Stimulated activated CD4-positive, alpha-beta T cell treated with anti-CD3 and anti-CD28 coated beads, Interleukin-12 subunit alpha, Interleukin-12 subunit beta, amount 100 ng/mL, for 4 hours (primary cell): ENCODE results near the gene ARHGAP15.

ENCODE experiments used
- DNase-seq: peaks from one replicate; pipeline ENCODE4 v3.0.0-alpha.2; 2020

The ARHGAP15 gene

GRCh38 chr2:143702931-143703330, 573.7 kb downstream of the ARHGAP15 start:
- DNase-seq, result no peak

DNA sequence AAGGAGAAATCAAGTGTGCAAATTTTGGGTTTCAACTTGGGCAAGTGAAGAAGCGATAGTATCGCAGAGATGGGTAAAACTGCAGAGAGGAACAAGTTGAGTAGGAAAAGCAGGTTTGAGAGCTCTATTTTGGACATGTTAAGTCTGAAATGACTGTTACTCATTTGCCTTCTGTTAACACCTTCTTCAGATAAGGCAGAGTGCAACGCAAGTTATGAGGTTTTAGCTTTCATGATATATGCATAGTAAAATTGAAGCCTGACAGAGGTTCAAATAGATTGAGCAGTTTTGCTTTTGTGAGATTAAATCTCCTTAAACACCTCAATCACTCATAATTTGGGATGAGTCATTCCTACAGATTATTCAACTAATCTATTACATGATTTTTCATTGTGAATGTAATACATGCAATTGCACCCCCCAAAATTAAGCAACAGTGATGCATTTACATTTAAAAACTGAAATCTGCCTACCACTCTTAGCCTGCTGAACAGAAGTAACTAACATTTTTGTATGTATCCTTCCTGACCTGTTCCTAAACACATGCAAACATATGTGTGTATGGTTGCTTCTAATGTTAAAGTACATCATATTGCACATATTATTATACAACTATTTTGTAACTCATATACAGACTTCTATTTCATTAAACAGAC, 575.4 kb downstream of the ARHGAP15 start:
- DNase-seq, result no peak

DNA sequence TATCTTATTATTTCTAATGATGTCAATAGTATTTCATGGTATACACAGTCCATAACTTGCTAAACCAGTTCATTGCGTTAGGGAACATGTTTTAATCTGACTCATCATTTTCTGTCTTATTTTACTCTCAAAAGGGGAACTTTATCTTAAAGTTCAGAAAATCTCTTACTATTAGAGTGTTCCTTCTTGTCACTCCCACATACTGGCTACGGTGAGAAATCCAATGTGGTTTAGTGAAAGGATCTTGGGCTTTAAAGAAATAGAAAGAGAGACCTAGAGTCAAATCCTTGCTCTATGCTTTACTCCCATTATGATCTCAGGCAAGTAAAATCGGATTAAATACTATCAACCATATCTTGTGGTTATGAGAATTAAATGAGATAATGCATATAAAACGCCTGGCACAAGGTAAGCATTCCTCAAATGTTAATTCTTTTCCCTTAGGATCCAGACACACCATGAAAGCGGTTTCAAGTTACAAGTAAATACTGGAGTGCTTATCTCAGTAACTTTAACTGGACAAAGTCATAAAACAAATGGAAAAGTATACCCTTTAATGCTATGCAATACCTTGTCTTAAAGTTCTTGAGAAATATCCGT, 576.0 kb downstream of the ARHGAP15 start:
- no peak for DNase-seq

- DNase-seq, result no peak
Observed at GRCh38 chr2:143706354-143706753, 577.1 kb downstream of the ARHGAP15 start.

GRCh38 chr2:143708682-143709081, 579.5 kb downstream of the ARHGAP15 start:
- DNase-seq, result no peak

DNA sequence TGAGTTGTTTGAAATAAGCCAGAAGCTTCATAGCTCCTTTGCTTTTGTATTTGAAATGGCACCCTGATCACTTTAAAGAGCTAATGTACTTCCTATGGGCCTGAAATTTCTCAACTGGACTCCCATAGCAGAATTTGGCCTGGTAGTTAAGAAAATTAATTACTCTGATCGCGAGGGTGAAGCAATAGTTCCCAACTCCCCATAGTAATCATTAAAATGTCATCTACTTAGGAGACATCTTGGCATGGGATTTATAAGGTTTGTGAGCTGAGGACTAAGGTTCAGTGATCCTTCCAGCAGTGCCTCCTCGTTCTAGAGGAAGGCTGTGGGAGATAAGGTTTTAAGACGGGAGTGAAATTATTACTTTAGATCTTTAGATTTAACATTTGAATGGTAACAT, 581.0 kb downstream of the ARHGAP15 start:
- no peak for DNase-seq

DNA sequence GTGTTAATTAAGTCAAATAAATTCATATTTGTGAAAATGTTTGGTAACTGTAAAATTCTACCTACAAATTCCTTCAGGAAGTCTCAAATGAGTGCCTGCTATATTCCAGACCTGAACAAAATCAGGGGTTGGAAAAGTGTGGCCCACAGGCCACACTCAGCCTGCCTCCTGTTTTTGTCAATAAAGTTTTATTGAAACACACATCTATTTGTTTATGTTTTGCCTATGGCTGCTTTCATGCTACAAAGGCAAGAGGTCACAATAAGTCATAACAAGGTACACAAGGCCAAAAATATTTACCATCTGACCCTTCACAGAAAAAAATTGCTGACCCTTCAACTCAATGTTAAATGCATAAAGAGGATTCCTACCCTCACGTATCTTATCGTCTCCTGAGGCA, 581.7 kb downstream of the ARHGAP15 start:
- DNase-seq, result no peak

DNA sequence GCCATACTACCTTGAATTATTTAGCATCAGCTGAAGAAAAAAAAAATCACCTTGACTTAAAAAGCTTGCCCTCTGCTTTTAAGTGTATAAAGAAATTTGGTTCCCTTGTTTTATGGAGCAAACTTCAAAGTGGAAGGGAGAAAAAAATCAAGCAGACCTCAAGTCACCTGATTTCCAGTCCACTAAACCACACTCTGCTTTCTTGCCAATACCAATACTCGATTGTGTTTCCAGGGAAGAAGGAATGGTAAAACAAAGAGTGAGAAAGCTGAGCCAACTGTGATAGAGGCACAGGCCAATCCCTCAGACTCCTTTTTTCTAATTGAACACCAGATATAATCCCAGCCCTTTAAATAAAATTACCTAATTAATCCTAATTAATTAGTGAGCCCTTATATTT, 587.3 kb downstream of the ARHGAP15 start:
- no peak for DNase-seq

GRCh38 chr2:143717053-143717452, 587.8 kb downstream of the ARHGAP15 start:
- no peak for DNase-seq

DNA sequence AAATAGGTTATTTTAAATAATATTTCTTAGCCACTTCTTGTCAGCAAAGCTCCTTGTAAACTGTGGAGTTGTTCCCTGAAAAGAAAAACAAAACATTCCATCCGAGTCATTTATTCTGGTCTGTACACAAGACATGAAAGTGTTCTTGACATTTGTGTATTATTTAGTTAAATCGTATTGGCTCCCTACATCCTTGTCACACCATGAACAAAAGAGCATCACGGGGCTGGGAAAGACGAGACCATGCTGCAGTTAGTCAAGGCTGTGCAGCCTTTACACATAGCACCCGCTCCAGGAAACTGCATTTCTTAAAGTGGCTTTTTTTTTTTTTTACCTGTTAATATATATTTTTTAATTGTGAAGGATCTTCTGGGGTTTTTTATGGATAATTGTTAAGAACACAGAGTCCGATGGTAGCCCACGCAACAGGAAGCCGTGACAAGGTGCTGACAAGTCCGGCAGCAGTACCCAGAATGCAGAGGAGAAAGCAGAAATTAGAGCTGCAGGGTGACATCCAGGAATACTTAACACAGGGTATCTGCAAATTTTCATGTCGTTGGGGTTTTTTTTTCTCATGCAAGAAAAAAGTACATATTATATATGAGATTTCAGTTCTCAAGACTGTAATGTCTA, 588.4 kb downstream of the ARHGAP15 start:
- DNase-seq, result no peak

DNA sequence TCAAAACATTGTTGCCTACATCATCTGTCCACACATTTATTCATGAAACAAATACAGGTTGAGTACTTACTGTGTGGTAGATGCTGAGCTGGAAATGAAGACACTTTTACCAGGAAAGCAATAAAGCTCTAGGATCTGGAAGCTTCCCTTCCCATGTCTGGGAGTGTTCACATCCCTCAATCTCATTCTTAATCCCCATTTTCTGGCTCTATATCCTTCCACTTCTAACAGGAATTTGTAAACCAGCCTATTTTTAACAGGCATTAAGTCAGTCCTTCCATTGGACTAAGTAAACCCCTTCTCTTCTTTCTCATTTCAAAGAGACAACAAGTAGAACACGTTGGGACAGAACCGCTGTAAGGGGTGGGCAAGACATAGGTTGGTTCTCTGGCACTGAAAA, 589.5 kb downstream of the ARHGAP15 start:
- DNase-seq, result no peak

GRCh38 chr2:143719406-143719805, 590.2 kb downstream of the ARHGAP15 start:
- no peak for DNase-seq

DNA sequence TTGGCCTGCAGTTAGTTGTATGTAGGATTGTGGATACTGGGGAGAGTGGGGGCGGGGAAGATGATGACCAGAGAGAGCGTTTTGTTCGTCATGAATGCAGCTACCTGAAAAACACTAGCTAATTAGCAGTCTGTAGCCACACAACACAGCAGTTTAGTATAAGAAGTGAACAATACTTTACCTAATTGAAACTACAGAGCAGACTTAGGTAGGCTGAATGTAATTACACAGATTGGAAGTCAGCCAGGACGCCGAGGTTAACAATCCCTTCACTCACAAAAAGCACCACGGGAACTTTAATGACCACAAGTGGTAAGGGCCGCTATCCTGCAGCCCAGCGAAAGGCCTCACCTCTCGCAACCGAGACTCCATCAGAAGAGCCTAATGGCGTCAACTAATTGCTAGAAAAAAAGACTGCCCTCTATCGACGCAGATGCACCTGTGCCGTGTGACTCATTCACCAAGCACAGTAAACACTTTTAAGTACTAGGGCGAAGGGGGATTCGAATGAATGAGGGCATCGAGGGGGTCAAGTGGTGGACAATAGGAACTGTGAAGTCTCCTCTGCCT, 591.0 kb downstream of the ARHGAP15 start:
- DNase-seq, result no peak

DNA sequence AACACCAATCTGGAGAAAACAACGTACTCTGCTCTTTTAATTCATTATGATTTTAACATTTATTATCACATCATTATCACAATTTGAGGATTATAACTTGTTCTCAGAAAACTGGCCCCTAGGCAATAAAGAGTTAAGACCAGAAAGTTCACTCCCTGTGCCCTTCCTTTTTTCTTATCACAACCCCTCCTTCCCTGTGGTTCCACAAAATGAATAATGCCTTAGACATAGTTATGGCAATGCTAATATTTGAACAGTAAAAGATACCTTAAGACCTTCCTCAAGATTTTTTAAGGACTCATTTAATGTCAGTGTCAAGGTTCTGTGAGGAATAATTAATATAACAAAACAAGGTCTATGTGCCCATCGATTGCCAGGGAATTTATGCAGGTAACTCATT, 596.2 kb downstream of the ARHGAP15 start:
- no peak for DNase-seq

DNA sequence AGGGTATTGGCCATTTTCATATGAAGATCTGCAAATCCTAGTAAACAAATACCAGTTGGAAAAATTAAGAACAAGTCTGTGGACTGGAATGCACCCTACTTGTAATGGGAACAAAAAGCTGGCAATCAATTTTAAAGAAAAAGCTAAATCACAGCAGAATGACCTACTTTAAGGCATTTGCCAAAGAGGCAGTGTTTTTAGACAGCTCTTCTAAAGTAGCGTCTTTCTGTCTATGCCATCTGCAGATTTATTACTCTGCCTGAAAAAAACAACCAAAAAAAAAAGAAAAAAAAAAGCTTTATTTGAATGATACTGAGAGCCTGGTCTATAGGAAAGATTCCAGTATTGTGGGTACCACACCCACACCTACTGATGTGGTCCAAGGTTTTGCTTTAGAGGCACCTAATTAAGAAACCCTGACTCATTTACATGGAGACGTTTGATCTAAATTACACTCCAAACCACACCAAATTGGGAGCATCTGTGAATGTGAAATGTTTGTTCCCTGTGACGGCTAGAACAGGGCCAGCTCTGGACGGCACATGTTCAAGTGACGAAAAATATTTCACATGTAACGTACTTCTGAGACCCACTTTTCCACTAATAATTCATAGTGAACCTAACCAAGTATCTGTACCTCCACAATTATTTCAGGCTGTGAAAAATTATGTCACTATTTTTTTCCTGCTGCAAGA, 597.1 kb downstream of the ARHGAP15 start:
- DNase-seq, result no peak

GRCh38 chr2:143728498-143728897, 599.3 kb downstream of the ARHGAP15 start:
- no peak for DNase-seq

DNA sequence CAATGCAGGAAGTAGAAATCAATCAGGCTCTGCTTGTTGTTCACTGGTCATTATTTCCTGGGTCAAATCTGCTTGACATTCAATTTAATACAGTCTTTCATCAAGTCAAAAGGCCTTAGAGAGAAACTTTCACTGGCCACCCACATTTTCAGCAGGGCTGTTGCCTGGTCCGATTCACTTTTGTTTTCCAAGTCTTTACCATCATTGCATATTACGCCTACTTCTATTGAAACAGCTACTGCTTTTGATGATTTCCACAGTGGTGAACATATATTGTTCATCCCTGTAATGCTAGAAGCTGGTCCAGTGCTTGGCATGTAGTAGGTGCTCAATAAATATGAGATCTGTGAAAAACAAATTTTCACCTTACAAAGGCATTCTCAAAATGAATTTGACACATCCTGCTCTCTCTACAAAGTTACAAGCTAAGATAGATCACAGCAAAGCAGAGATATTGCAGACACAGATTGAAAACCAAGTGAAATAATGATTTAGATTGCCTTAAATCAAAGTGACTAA, 600.1 kb downstream of the ARHGAP15 start:
- no peak for DNase-seq

DNA sequence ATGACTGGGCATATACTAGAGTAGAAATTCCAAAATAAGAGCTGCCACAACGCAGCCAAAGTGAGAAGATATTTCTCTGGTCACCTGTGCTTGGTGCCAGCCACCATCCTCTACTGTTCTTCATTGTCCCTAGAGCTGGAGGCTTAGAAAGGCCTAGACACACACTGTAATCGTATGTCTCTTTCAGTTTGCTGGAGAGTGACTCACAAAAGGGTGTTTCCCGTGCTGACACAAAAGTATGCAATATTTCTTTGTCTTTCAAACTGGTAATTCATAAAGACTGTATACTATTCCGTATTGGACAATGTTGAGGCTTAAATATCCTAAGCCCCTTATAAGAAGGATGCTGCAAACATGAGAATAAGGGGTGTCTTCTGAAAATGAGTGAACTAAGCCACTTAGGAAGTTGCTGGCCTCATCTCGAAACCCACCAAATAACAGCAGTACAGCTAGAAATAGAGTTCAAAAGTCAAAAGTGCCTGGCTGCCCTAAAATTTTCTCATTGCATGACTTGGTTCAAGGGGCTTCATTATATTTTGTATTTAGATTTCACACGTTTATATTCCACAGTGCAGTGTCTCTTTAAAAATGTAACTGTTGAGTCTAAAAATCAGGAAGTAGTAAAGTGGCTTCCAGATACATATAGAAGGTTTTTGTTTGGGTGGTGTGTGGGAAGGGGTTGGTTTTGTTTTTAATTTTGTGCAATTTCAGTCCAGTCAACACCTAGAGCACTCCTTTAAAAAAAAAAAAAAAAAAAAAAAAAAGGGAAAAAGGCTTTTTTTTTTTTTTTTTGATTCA, 601.1 kb downstream of the ARHGAP15 start:
- DNase-seq, result no peak

DNA sequence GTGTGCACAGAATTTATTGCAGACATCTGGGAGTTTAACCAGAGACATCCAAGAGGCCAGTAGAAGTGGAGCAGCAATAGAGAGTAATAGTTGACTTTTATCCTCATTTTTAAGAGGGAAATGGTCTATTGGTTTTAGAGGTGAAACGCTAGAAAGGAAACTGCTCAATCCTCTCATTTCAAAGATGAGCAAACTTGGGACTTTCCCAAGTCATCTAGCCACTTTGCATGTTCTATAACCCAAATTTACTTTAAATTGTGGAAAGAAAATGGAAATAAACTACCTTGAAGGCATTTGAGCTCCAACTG, 601.7 kb downstream of the ARHGAP15 start:
- no peak for DNase-seq

GRCh38 chr2:143732076-143732475, 602.9 kb downstream of the ARHGAP15 start:
- no peak for DNase-seq

DNA sequence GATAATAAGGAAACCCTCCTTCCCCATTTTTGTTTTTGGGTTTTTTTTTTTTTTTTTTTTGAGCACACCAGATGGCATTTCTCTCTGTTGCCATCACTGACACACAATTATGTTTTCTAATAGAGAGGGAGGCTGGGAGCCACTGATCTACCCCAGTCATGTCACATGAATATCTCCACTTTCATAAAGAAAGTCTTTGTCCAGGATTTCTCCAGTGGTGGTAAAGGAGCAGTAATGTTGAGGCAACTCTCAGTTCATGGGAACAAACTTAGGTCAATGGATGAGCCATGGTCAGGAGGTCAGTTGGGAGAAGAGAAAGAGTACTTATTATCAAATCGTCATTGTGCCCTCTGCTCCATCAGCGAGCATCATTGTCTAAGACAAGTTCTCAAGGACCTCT, 603.7 kb downstream of the ARHGAP15 start:
- DNase-seq, result no peak

DNA sequence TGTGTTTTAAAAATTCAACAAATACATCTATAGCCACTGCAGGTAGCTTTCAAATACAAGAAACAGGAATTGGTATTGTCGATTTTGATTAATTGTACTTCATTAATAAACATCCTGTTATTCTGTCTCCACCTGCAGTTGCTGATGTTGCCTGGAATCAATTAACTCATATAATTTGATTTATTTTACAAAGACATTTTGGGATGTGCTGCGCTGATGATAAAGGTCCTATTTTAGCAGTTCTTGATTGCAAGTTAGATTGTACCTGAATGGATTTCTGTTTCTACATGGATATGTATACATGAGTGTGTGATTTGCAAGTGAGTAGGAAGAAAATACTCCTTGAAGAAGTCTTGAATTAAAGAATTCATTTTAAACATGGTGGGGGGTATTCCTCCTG, 605.3 kb downstream of the ARHGAP15 start:
- no peak for DNase-seq

DNA sequence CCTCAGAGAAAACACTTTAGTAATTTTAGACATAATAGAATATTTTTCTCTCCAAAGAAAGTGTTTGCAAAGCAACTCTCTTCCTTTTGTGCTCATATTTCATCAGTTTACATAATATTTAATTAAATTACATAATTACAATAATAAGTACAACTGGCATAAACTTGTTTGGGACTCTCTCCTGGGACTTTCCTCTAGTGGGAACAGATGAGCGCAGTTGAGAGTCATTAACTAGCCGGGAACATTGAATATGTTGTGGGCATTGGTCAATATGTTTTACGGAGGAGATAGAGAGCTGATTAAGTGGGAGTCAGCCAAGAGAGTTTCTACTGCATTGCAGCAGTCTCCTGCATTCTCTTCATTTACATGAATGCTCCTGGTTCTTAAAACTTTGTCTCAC, 607.7 kb downstream of the ARHGAP15 start:
- no peak for DNase-seq
